Gastroesophageal sphincter (tissue), 4 donors: ENCODE data around the gene TMEM229A. TPM values are rescaled to one million over a fixed set of nuclear protein-coding genes. Genes with fewer than 3 reads are reported as not detected.

Experiments
- ATAC-seq: fragments of 150-250 bp; one replicate; pipeline ENCODE4 v1.9.1; 2016; ENCODE audit warnings: mild to moderate bottlenecking, moderate library complexity
- H3K27ac ChIP-seq, 4 donors: fragments of 200-600 bp; sonication (generic) in 3 of 4; 1 replicate in 3 of 4; 2 replicates in 1 of 4; pipeline ENCODE4 v1.5.1; 2016 to 2019
- H3K27me3 ChIP-seq: fragments of 200-600 bp; sonication (generic); one replicate; pipeline ENCODE4 v1.5.1; 2019
- H3K36me3 ChIP-seq, 2 donors: fragments of 200-600 bp; sonication (generic); one replicate each; pipeline ENCODE4 v1.5.1; 2019; ENCODE audit warnings: control low read depth in 1 of 2
- H3K4me1 ChIP-seq, 3 donors: fragments of 200-600 bp; sonication (generic); 1 replicate in 2 of 3; 2 replicates in 1 of 3; pipeline ENCODE4 v1.5.1; 2016 to 2019; ENCODE audit warnings: control low read depth in 2 of 3
- H3K4me3 ChIP-seq, 2 donors: fragments of 200-600 bp; sonication (generic); one replicate each; pipeline ENCODE4 v1.5.1; 2019; ENCODE audit warnings: mild to moderate bottlenecking in 1 of 2, moderate library complexity in 1 of 2
- H3K9me3 ChIP-seq, 3 donors: fragments of 200-600 bp; sonication (generic); one replicate each; pipeline ENCODE4 v1.5.1; 2017 to 2019; ENCODE audit warnings: control low read depth in 2 of 3
- CTCF ChIP-seq, 4 experiments: fragments of 200-600 bp in 2 of 4; fragments of 450-650 bp in 2 of 4; sonication (generic) in 1 of 4; IDR thresholded peaks; one replicate each; pipeline ENCODE4 v1.5.1; 2017 to 2019; ENCODE audit warnings: antibody characterized with exemption in 4 of 4, mild to moderate bottlenecking in 2 of 4, moderate library complexity in 2 of 4
- EP300 ChIP-seq: sonication (generic); formaldehyde crosslinking; IDR thresholded peaks from one replicate; pipeline ENCODE4 v1.6.1; 2017; ENCODE audit warnings: antibody characterized with exemption, mild to moderate bottlenecking
- POLR2A ChIP-seq, 2 donors: fragments of 450-650 bp; IDR thresholded peaks; one replicate each; pipeline ENCODE4 v1.6.1; 2017; ENCODE audit warnings: antibody characterized with exemption in 2 of 2, mild to moderate bottlenecking in 2 of 2, moderate library complexity in 1 of 2
- POLR2AphosphoS5 ChIP-seq: sonication (generic); formaldehyde crosslinking; IDR thresholded peaks from one replicate; pipeline ENCODE4 v1.6.1; 2017; ENCODE audit warnings: antibody characterized with exemption
- WGBS, 2 donors: methylation state at CpG; one replicate each; pipeline ENCODE4 v1.1.5; 2018; ENCODE audit warnings: low coverage in 1 of 2; 5-methylcytosine and 5-hydroxymethylcytosine counted together
- total RNA-seq, 4 donors: library from RNA; depleted of rRNA; stranded (reverse); fragments of >200 nt; gene quantifications; one replicate each; pipeline ENCODE4 v1.1.0, GENCODE V29; 2016

The TMEM229A gene
- total RNA-seq, 4 donors from 2014 or later = 0.23 to 0.62 (median 0.54) TPM; not detected in 1

DNA sequence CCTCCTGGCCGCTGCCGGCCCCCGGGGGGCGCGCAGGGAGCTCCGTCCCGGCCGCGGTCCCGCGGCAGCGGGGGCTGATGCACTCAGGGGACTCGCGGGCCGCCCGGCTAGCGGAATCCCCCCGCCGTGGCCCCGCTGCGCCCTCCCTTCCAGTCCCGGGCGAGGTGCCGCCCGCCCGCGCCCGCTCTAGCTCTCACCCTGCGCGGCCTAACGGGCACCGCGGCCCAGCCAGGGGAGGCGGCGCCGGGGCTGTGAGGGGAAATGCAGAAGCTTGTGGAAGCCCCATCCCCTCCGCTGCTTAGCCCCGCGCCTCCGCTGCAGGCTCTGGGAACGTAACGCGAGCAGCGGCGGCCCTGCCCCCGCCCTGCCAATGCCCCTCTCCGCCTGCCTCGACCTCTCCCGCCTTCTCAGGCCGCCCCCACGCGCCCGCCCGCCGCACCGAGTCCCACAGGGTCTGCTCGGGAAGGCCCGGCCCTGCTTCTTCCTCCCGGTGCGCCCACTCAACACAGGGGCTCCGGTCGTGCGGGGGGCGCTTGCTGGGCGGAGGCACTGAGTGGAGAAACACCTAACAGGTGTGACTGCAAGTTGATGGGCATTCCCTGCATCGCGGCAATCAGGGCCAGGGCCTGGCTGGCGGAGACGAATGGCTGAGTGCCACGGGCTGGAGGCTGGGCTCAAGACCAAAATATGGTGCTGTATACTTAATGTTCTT lies 384 bp upstream of the TMEM229A start:
- H3K4me3 ChIP-seq = peak overlapping the region; percentile 29 to 60
- H3K27ac ChIP-seq = peak overlapping the region in 3 of 4 donors; percentile 3 to 62 (median 52)
- WGBS, 2 donors = no CpG with 5 or more reads among the region's 70 CpGs
- H3K27me3 ChIP-seq = peaks cover 49% of the 10 kb centered on the region
- H3K4me1 ChIP-seq = peaks cover 0 to 22% (median 7%) of the 10 kb centered on the region in 3 donors
- TF ChIP-seq CTCF (IDR thresholded peaks at IDR 0.05) (no peak), POLR2AphosphoS5 (no peak), EP300 (no peak), POLR2A (IDR thresholded peaks at IDR 0.05) (no peak)
- H3K36me3 ChIP-seq = no peaks in the 10 kb centered on the region
- no peaks in the 10 kb centered on the region for H3K9me3 ChIP-seq
- peak; percentile 51 for ATAC-seq

GRCh38 chr7:124031919-124032318 lies 948 bp downstream of the TMEM229A start:
- H3K4me1 ChIP-seq = peaks cover 0 to 22% (median 7%) of the 10 kb centered on the region in 3 donors
- no peak overlapping the region for H3K27ac ChIP-seq
- peaks cover 49% of the 10 kb centered on the region for H3K27me3 ChIP-seq
- ATAC-seq = no peak
- TF ChIP-seq CTCF (IDR thresholded peaks at IDR 0.05) = no peak
- no peak for TF ChIP-seq EP300
- no peak for TF ChIP-seq POLR2AphosphoS5
- no peak for TF ChIP-seq POLR2A (IDR thresholded peaks at IDR 0.05)
- no peaks in the 10 kb centered on the region for H3K36me3 ChIP-seq
- H3K4me3 ChIP-seq = peak overlapping the region; percentile 29 to 60
- WGBS, 2 donors = 0 to 3% methylated on average over 4 to 6 of the region's 22 CpGs
- no peaks in the 10 kb centered on the region for H3K9me3 ChIP-seq

DNA sequence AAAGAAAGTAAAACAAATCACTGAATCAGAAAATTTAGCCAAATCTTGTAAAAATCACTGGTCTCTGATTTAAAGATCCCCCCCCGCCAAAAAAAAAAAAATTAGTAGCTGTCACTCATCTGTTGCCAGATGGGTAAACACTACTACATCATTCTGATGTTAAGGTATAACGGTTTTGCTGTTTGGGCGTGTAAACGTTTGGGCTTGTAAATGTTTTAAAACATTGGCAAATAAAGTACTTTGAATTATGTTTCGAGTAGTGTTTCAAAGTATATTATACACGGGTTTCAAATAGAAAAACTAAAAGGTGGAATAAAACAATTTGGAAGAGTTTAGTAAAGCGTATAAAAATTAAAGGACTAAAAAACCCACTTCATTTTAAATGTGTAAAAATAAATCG lies 1.5 kb downstream of the TMEM229A start:
- ATAC-seq = no peak
- no peaks in the 10 kb centered on the region for H3K9me3 ChIP-seq
- no peak overlapping the region for H3K27ac ChIP-seq
- WGBS, 2 donors = 41 to 49% methylated on average over 6 to 8 of the region's 8 CpGs
- no peaks in the 10 kb centered on the region for H3K36me3 ChIP-seq
- TF ChIP-seq CTCF (IDR thresholded peaks at IDR 0.05) (no peak), POLR2AphosphoS5 (no peak), EP300 (no peak), POLR2A (IDR thresholded peaks at IDR 0.05) (no peak)
- H3K27me3 ChIP-seq = peaks cover 49% of the 10 kb centered on the region
- H3K4me1 ChIP-seq = peaks cover 0 to 22% (median 7%) of the 10 kb centered on the region in 3 donors
- H3K4me3 ChIP-seq = no peak overlapping the region

- H3K27ac ChIP-seq = no peak overlapping the region
- no peaks in the 10 kb centered on the region for H3K36me3 ChIP-seq
- WGBS, 2 donors = 70 to 74% methylated on average over 3 to 4 of the region's 4 CpGs
- no peak overlapping the region for H3K4me3 ChIP-seq
- H3K9me3 ChIP-seq = no peaks in the 10 kb centered on the region
- no peak for ATAC-seq
- H3K27me3 ChIP-seq = peaks cover 49% of the 10 kb centered on the region
- peaks cover 0 to 22% (median 7%) of the 10 kb centered on the region in 3 donors for H3K4me1 ChIP-seq
- TF ChIP-seq EP300 = no peak
- no peak for TF ChIP-seq CTCF (IDR thresholded peaks at IDR 0.05)
- TF ChIP-seq POLR2A (IDR thresholded peaks at IDR 0.05) = no peak
- no peak for TF ChIP-seq POLR2AphosphoS5
These were observed 1.9 kb downstream of the TMEM229A start for GRCh38 chr7:124030964-124031363.
